Muscle of arm (tissue), 12 donors: ENCODE results near the gene SPTLC1. TPM values are rescaled to one million over a fixed set of nuclear protein-coding genes. Genes with fewer than 3 reads are reported as not detected.
"Not testable (repeated sequence)": the region's sequence is repeated elsewhere in the genome, so short reads cannot be mapped to it uniquely, and the experiment has no call there.

ENCODE experiments used
- DNase-seq: peaks from one replicate; pipeline ENCODE4 v3.0.0-alpha.2; 2013
- polyA plus RNA-seq, 12 donors: library from polyadenylated mRNA; unstranded; fragments of 120-200 nt; gene quantifications; one replicate each; pipeline ENCODE4 v1.2.1, GENCODE V29; 2013; ENCODE audit not compliant: insufficient read length in 12 of 12

SPTLC1 gene
- polyA plus RNA-seq, 12 donors = 40.5 to 69.6 (median 50.9) TPM; not detected in 1

GRCh38 chr9:92035687-92036410 is 79.4 kb downstream of the SPTLC1 start:
- DNase-seq = peak; percentile 78

GRCh38 chr9:92035146-92035545 is 80.1 kb downstream of the SPTLC1 start:
- no peak for DNase-seq

GRCh38 chr9:92033991-92034390 is 81.2 kb downstream of the SPTLC1 start:
- no peak for DNase-seq

GRCh38 chr9:92033307-92033706 is 81.9 kb downstream of the SPTLC1 start:
- no peak for DNase-seq

- no peak for DNase-seq
Observed at GRCh38 chr9:92032891-92033290, 82.3 kb downstream of the SPTLC1 start.

- DNase-seq = no peak
Observed at GRCh38 chr9:92030367-92030766, 84.8 kb downstream of the SPTLC1 start.

GRCh38 chr9:92029553-92029952 is 85.7 kb downstream of the SPTLC1 start:
- no peak for DNase-seq

GRCh38 chr9:92026206-92027002 is 88.8 kb downstream of the SPTLC1 start:
- DNase-seq = no peak

- DNase-seq = not testable (repeated sequence)
Observed at GRCh38 chr9:92021785-92022541, 93.2 kb downstream of the SPTLC1 start.

- DNase-seq = no peak
Observed at GRCh38 chr9:92019658-92020057, 95.6 kb downstream of the SPTLC1 start.

- DNase-seq = no peak
Observed at GRCh38 chr9:92010705-92011536, 104.3 kb downstream of the SPTLC1 start.

- not testable (repeated sequence) for DNase-seq
Observed at GRCh38 chr9:92010253-92010652, 105.0 kb downstream of the SPTLC1 start.

- DNase-seq = no peak
Observed at GRCh38 chr9:92008041-92008440, 107.2 kb downstream of the SPTLC1 start.

GRCh38 chr9:92004045-92004392 is 111.2 kb downstream of the SPTLC1 start:
- DNase-seq = no peak

GRCh38 chr9:92003308-92004044 is 111.7 kb downstream of the SPTLC1 start:
- no peak for DNase-seq

- not testable (repeated sequence) for DNase-seq
Observed at GRCh38 chr9:92001948-92002347, 113.3 kb downstream of the SPTLC1 start.

GRCh38 chr9:92001244-92001643 is 114.0 kb downstream of the SPTLC1 start:
- DNase-seq = no peak

- DNase-seq = no peak
Observed at GRCh38 chr9:91995000-91995655, 120.1 kb downstream of the SPTLC1 start.

GRCh38 chr9:91994422-91994821 is 120.8 kb downstream of the SPTLC1 start:
- DNase-seq = no peak

- peak; percentile 37 for DNase-seq
Observed at GRCh38 chr9:91992461-91993041, 122.7 kb downstream of the SPTLC1 start.
